Gastrocnemius medialis (tissue), 4 donors: ENCODE results near the gene PIP4K2A. TPM values are rescaled to one million over a fixed set of nuclear protein-coding genes. Genes with fewer than 3 reads are reported as not detected.
"Not testable (repeated sequence)": the region's sequence is repeated elsewhere in the genome, so short reads cannot be mapped to it uniquely, and the experiment has no call there.

Experiments
- ATAC-seq, 2 donors: fragments of 150-250 bp; one replicate each; pipeline ENCODE4 v1.9.1; 2016
- DNase-seq, 2 donors: peaks; one replicate each; pipeline ENCODE4 v3.0.0-alpha.2; 2019
- H3K27ac ChIP-seq, 4 donors: fragments of 200-600 bp; sonication (generic); 1 replicate in 1 of 4; 2 replicates in 3 of 4; pipeline ENCODE4 v1.5.1; 2016 to 2018; ENCODE audit warnings: mild to moderate bottlenecking in 2 of 4, moderate library complexity in 1 of 4
- H3K27me3 ChIP-seq, 3 donors: fragments of 200-600 bp; sonication (generic) in 2 of 3; 1 replicate in 1 of 3; 2 replicates in 2 of 3; pipeline versions ENCODE4 v1.5.1 to v1.6.0; 2016 to 2019; ENCODE audit warnings: mild to moderate bottlenecking in 1 of 3, moderate library complexity in 1 of 3
- H3K36me3 ChIP-seq, 2 donors: fragments of 200-600 bp; sonication (generic) in 1 of 2; one replicate each; pipeline ENCODE4 v1.5.1; 2017 to 2018
- H3K4me1 ChIP-seq, 2 donors: fragments of 200-600 bp; sonication (generic) in 1 of 2; one replicate each; pipeline ENCODE4 v1.5.1; 2016 to 2017; ENCODE audit warnings: mild to moderate bottlenecking in 2 of 2
- H3K4me3 ChIP-seq, 4 donors: fragments of 200-600 bp; sonication (generic) in 3 of 4; 1 replicate in 1 of 4; 2 replicates in 3 of 4; pipeline ENCODE4 v1.5.1; 2016 to 2019; ENCODE audit warnings: mild to moderate bottlenecking in 2 of 4
- H3K9me3 ChIP-seq, 3 donors: fragments of 200-600 bp; sonication (generic) in 2 of 3; 1 replicate in 1 of 3; 2 replicates in 2 of 3; pipeline ENCODE4 v1.5.1; 2016 to 2019
- CTCF ChIP-seq, 5 experiments: fragments of 450-650 bp in 3 of 5; fragments of 200-600 bp in 2 of 5; sonication (generic) in 2 of 5; IDR thresholded peaks in 4 of 5; conservative IDR thresholded peaks in 1 of 5; 1 replicate in 4 of 5; 2 replicates in 1 of 5; pipeline ENCODE4 v1.5.1; 2016 to 2019; ENCODE audit warnings: antibody characterized with exemption in 5 of 5, mild to moderate bottlenecking in 3 of 5, moderate library complexity in 3 of 5
- POLR2A ChIP-seq, 2 donors: fragments of 450-650 bp; IDR thresholded peaks; one replicate each; pipeline ENCODE4 v1.6.1; 2017; ENCODE audit warnings: antibody characterized with exemption in 2 of 2, mild to moderate bottlenecking in 2 of 2, moderate library complexity in 2 of 2
- in situ Hi-C, 4 donors: fragments of 200-750 bp; cut with MboI; loops; one replicate each; pipeline versions ENCODE4 v1.15.0 to v1.8.0; 2017; ENCODE audit warnings: low sequenced_read_pairs in 4 of 4
- intact Hi-C: fragments of 100-400 bp; cut with DNase I; formaldehyde crosslinking; loops from one replicate; pipeline ENCODE4 v1.15.1; 2023; ENCODE audit warnings: low total_unique reads
- total RNA-seq, 4 donors: library from RNA; depleted of rRNA; stranded (reverse); fragments of >200 nt; gene quantifications; one replicate each; pipeline versions ENCODE4 v1.1.0 to v1.2.3, GENCODE V29; 2016

Gene PIP4K2A
- total RNA-seq, 4 donors from 2014 or later, result 3.9 to 7.5 (median 4.7) TPM

GRCh38 chr10:22754296-22754695 lies 39.9 kb upstream of the PIP4K2A start:
- in situ Hi-C loops (no loop called here), intact Hi-C loops (no loop called here)
- no peak for ATAC-seq
- Histone ChIP-seq H3K36me3 (no peaks in the 10 kb centered on the region), H3K27me3 (no peaks in the 10 kb centered on the region), H3K9me3 (no peaks in the 10 kb centered on the region), H3K4me3 (no peak overlapping the region), H3K27ac (no peak overlapping the region), H3K4me1 (no peaks in the 10 kb centered on the region)
- TF ChIP-seq POLR2A (IDR thresholded peaks at IDR 0.05), result no peak
- TF ChIP-seq CTCF (IDR thresholded peaks at IDR 0.05 in 4 of 5, conservative IDR thresholded peaks at IDR 0.05 in 1 of 5), result no peak
- DNase-seq, result no peak

- intact Hi-C loops, result no loop called here
- no peak for ATAC-seq
- H3K4me3 ChIP-seq, result no peak overlapping the region
- no peaks in the 10 kb centered on the region for H3K9me3 ChIP-seq
- no peaks in the 10 kb centered on the region for H3K4me1 ChIP-seq
- no peak for DNase-seq
- no peaks in the 10 kb centered on the region for H3K36me3 ChIP-seq
- no peak overlapping the region for H3K27ac ChIP-seq
- in situ Hi-C loops, result no loop called here
- H3K27me3 ChIP-seq, result no peaks in the 10 kb centered on the region
- no peak for TF ChIP-seq POLR2A (IDR thresholded peaks at IDR 0.05)
- TF ChIP-seq CTCF (IDR thresholded peaks at IDR 0.05 in 4 of 5, conservative IDR thresholded peaks at IDR 0.05 in 1 of 5), result no peak
Observed at GRCh38 chr10:22753786-22754185, 39.4 kb upstream of the PIP4K2A start.

GRCh38 chr10:22752272-22752889 lies 38.0 kb upstream of the PIP4K2A start:
- Histone ChIP-seq H3K4me3 (no peak overlapping the region), H3K36me3 (no peaks in the 10 kb centered on the region), H3K27ac (no peak overlapping the region), H3K9me3 (no peaks in the 10 kb centered on the region), H3K27me3 (no peaks in the 10 kb centered on the region), H3K4me1 (no peaks in the 10 kb centered on the region)
- intact Hi-C loops, result no loop called here
- no peak for DNase-seq
- TF ChIP-seq CTCF (IDR thresholded peaks at IDR 0.05 in 4 of 5, conservative IDR thresholded peaks at IDR 0.05 in 1 of 5) (no peak), POLR2A (IDR thresholded peaks at IDR 0.05) (no peak)
- in situ Hi-C loops, result no loop called here
- ATAC-seq, result no peak

GRCh38 chr10:22750131-22750530 lies 35.8 kb upstream of the PIP4K2A start:
- Histone ChIP-seq H3K9me3 (no peaks in the 10 kb centered on the region), H3K4me1 (no peaks in the 10 kb centered on the region), H3K4me3 (no peak overlapping the region), H3K36me3 (no peaks in the 10 kb centered on the region), H3K27ac (no peak overlapping the region), H3K27me3 (no peaks in the 10 kb centered on the region)
- TF ChIP-seq CTCF (IDR thresholded peaks at IDR 0.05 in 4 of 5, conservative IDR thresholded peaks at IDR 0.05 in 1 of 5), result no peak
- DNase-seq, result no peak
- in situ Hi-C loops, result no loop called here
- ATAC-seq, result no peak
- intact Hi-C loops, result no loop called here

GRCh38 chr10:22744858-22745257 lies 30.5 kb upstream of the PIP4K2A start:
- H3K4me3 ChIP-seq, H3K4me1 ChIP-seq, H3K9me3 ChIP-seq, H3K27ac ChIP-seq, H3K36me3 ChIP-seq, in situ Hi-C loops, intact Hi-C loops, H3K27me3 ChIP-seq, DNase-seq, ATAC-seq: not testable (repeated sequence)
